Neural cell (in vitro differentiated cells): ENCODE data around the gene RMC1. TPM values are rescaled to one million over a fixed set of nuclear protein-coding genes. Genes with fewer than 3 reads are reported as not detected.

Experiments used
- H2AFZ ChIP-seq: fragments of 200-600, 300-800 bp; sonication (generic), shearing (Covaris generic); 2 replicates; pipeline ENCODE4 v1.6.0; 2014; ENCODE audit warnings: low read depth, mild to moderate bottlenecking, antibody characterized with exemption, low read length, moderate library complexity
- H3F3A ChIP-seq: fragments of 200-600 bp; shearing (Covaris generic); 2 replicates; pipeline ENCODE4 v1.6.1; 2016; ENCODE audit warnings: mild to moderate bottlenecking, moderate library complexity, mixed read lengths, antibody characterized with exemption, low read length; ENCODE audit not compliant: insufficient read depth, poor library complexity, severe bottlenecking
- H3K27ac ChIP-seq: fragments of 200-600, 300-800 bp; sonication (generic), shearing (Covaris generic); 2 replicates; pipeline ENCODE4 v1.5.1; 2014; ENCODE audit warnings: mild to moderate bottlenecking, low read length, moderate library complexity
- H3K27me3 ChIP-seq: fragments of 300-800, 200-600 bp; sonication (generic), shearing (Covaris generic); 2 replicates; pipeline ENCODE4 v1.6.0; 2014; ENCODE audit warnings: mild to moderate bottlenecking, low read depth, low read length, moderate library complexity; ENCODE audit not compliant: insufficient read depth
- H3K36me3 ChIP-seq: fragments of 300-800, 200-600 bp; sonication (generic), shearing (Covaris generic); 2 replicates; pipeline ENCODE4 v1.5.1; 2014; ENCODE audit warnings: mild to moderate bottlenecking, antibody characterized with exemption, low read length, moderate library complexity; ENCODE audit not compliant: insufficient read depth
- H3K4me2 ChIP-seq: fragments of 300-800, 200-600 bp; sonication (generic), shearing (Covaris generic); 2 replicates; pipeline ENCODE4 v1.6.0; 2014; ENCODE audit warnings: mild to moderate bottlenecking, low read length
- H3K4me3 ChIP-seq: fragments of 300-800, 200-600 bp; sonication (generic), shearing (Covaris generic); 2 replicates; pipeline ENCODE4 v1.5.1; 2014; ENCODE audit warnings: mild to moderate bottlenecking, low read length, moderate library complexity
- H3K79me2 ChIP-seq: fragments of 200-600 bp; shearing (Covaris generic); replicated peaks from 2 replicates; pipeline ENCODE4 v1.6.0; 2014; ENCODE audit warnings: mild to moderate bottlenecking, low read length, moderate library complexity; ENCODE audit not compliant: insufficient read depth
- H3K9ac ChIP-seq: fragments of 300-800, 200-600 bp; sonication (generic), shearing (Covaris generic); 2 replicates; pipeline ENCODE4 v1.6.1; 2016; ENCODE audit warnings: mild to moderate bottlenecking, low read length, mixed read lengths
- H3K9me2 ChIP-seq: fragments of 200-600 bp; shearing (Covaris generic); 2 replicates; pipeline ENCODE4 v1.6.1; 2016; ENCODE audit warnings: mild to moderate bottlenecking, low read length, mixed read lengths; ENCODE audit not compliant: insufficient read depth
- H3K9me3 ChIP-seq: fragments of 200-600, 300-800 bp; sonication (generic), shearing (Covaris generic); 2 replicates; pipeline ENCODE4 v1.6.1; 2016; ENCODE audit warnings: mild to moderate bottlenecking, mixed run types, low read length, moderate library complexity, mixed read lengths
- H4K20me1 ChIP-seq: fragments of 200-600 bp; shearing (Covaris generic); 2 replicates; pipeline ENCODE4 v1.6.1; 2016; ENCODE audit warnings: mild to moderate bottlenecking, mixed run types; ENCODE audit not compliant: insufficient read depth
- EP300 ChIP-seq: fragments of 450-650 bp; conservative IDR thresholded peaks from 2 replicates; pipeline ENCODE4 v1.6.1; 2014; ENCODE audit warnings: antibody characterized with exemption, mild to moderate bottlenecking, moderate library complexity; ENCODE audit not compliant: poor library complexity, severe bottlenecking
- EZH2 ChIP-seq: fragments of 200-600, 300-800 bp; shearing (Covaris generic), sonication (generic); IDR thresholded peaks from 2 replicates; pipeline ENCODE4 v1.6.1; 2014; ENCODE audit warnings: antibody characterized with exemption, low read length, borderline replicate concordance, mild to moderate bottlenecking; ENCODE audit not compliant: insufficient read depth, poor library complexity, severe bottlenecking
- MXI1 ChIP-seq: fragments of 450-650 bp; conservative IDR thresholded peaks from 2 replicates; pipeline ENCODE4 v1.6.1; 2014; ENCODE audit warnings: antibody characterized with exemption, mild to moderate bottlenecking; ENCODE audit not compliant: poor library complexity, severe bottlenecking
- POLR2AphosphoS5 ChIP-seq: IDR thresholded peaks from 2 replicates; pipeline ENCODE4 v1.6.1; 2012
- RAD21 ChIP-seq: fragments of 450-650 bp; conservative IDR thresholded peaks from 2 replicates; pipeline ENCODE4 v1.6.1; 2014; ENCODE audit warnings: antibody characterized with exemption, mild to moderate bottlenecking, moderate library complexity
- SMC3 ChIP-seq: fragments of 450-650 bp; conservative IDR thresholded peaks from 2 replicates; pipeline ENCODE4 v1.6.1; 2014; ENCODE audit warnings: antibody characterized with exemption, mild to moderate bottlenecking, moderate library complexity; ENCODE audit not compliant: poor library complexity
- TAF1 ChIP-seq: IDR thresholded peaks from 2 replicates; pipeline ENCODE4 v1.6.1; 2012; ENCODE audit warnings: low read depth
- polyA plus RNA-seq: library from polyadenylated mRNA; depleted of rRNA; stranded (reverse); fragments of >200 nt; gene quantifications from 2 replicates; pipeline ENCODE4 v1.2.3, GENCODE V29; 2014
- TF ChIP-seq, protein P1 (sequence below): fragments of 450-650 bp; IDR thresholded peaks from 2 replicates; pipeline ENCODE4 v1.5.1; 2014; ENCODE audit warnings: antibody characterized with exemption, mild to moderate bottlenecking, moderate library complexity; ENCODE audit not compliant: poor library complexity, severe bottlenecking
- TF ChIP-seq, protein P2 (sequence below): IDR thresholded peaks from 2 replicates; pipeline ENCODE4 v1.6.1; 2012; ENCODE audit warnings: borderline replicate concordance

Gene RMC1
- polyA plus RNA-seq, 1 donor from 2014 or later = 42.2 TPM

DNA sequence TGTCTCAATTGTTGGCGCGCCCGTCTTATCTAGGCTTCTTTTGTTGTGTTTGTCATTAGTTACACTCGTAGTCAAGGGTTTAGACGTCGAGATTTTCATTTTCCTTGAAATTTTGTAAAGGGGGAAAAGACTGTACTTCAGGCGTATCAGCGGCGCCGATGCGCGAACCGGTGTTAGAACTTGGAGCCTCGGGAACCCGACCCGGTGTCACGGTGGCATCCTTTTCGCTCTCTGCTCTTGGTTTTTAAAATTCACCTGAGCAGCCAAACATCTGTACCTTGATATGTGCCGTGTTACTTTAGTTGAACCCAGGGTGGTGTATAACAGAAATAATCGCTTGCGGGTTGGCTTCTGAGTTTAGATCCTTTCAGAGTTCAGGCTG, 643 bp downstream of the RMC1 start:
- H2AFZ ChIP-seq = peak overlapping the region; percentile 73
- no peaks in the 10 kb centered on the region for H3K9me2 ChIP-seq
- H3K9me3 ChIP-seq = no peaks in the 10 kb centered on the region
- peak overlapping the region; percentile 94 for H3K4me3 ChIP-seq
- peak overlapping the region; percentile 68 for H3K9ac ChIP-seq
- peak overlapping the region; percentile 68 for H3K4me2 ChIP-seq
- no peaks in the 10 kb centered on the region for H4K20me1 ChIP-seq
- H3K27ac ChIP-seq = no peak overlapping the region
- H3K36me3 ChIP-seq = no peaks in the 10 kb centered on the region
- no peaks in the 10 kb centered on the region for H3F3A ChIP-seq
- TF ChIP-seq MXI1 = no peak
- no peak for TF ChIP-seq TAF1
- H3K79me2 ChIP-seq = no peaks in the 10 kb centered on the region
- no peaks in the 10 kb centered on the region for H3K27me3 ChIP-seq

DNA sequence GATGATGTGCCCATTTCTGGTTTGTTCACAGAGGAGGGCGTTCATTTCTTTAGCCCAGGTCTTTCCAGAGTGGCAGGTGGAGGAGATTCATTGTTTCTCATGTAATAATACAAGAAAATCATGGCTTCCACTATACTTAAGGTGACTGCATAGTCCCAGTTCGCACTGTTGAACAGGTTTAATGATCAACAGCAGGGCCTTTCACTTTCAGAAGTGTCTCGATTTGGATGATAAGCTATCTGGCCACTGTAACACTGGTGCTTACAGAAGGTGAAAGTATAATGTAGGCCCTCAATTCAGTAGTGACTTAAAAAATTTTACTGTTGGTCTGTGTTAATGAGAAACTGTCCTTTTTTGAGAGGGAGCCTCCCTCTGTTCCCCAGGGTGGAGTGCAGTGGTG, 1.4 kb downstream of the RMC1 start:
- Histone ChIP-seq H3K4me3 (peak overlapping the region; percentile 94), H3K27ac (no peak overlapping the region), H2AFZ (no peak overlapping the region), H3K9me2 (no peaks in the 10 kb centered on the region), H3K9me3 (no peaks in the 10 kb centered on the region), H3K79me2 (no peaks in the 10 kb centered on the region), H3K36me3 (no peaks in the 10 kb centered on the region), H3K27me3 (no peaks in the 10 kb centered on the region), H3F3A (no peaks in the 10 kb centered on the region), H3K9ac (no peak overlapping the region), H4K20me1 (no peaks in the 10 kb centered on the region), H3K4me2 (peak overlapping the region; percentile 68)
- no peak for TF ChIP-seq EZH2
- TF ChIP-seq, protein P1, sequence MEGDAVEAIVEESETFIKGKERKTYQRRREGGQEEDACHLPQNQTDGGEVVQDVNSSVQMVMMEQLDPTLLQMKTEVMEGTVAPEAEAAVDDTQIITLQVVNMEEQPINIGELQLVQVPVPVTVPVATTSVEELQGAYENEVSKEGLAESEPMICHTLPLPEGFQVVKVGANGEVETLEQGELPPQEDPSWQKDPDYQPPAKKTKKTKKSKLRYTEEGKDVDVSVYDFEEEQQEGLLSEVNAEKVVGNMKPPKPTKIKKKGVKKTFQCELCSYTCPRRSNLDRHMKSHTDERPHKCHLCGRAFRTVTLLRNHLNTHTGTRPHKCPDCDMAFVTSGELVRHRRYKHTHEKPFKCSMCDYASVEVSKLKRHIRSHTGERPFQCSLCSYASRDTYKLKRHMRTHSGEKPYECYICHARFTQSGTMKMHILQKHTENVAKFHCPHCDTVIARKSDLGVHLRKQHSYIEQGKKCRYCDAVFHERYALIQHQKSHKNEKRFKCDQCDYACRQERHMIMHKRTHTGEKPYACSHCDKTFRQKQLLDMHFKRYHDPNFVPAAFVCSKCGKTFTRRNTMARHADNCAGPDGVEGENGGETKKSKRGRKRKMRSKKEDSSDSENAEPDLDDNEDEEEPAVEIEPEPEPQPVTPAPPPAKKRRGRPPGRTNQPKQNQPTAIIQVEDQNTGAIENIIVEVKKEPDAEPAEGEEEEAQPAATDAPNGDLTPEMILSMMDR = no peak
- TF ChIP-seq POLR2AphosphoS5 = no peak
- TF ChIP-seq TAF1 = no peak
- no peak for TF ChIP-seq RAD21
- TF ChIP-seq, protein P2, sequence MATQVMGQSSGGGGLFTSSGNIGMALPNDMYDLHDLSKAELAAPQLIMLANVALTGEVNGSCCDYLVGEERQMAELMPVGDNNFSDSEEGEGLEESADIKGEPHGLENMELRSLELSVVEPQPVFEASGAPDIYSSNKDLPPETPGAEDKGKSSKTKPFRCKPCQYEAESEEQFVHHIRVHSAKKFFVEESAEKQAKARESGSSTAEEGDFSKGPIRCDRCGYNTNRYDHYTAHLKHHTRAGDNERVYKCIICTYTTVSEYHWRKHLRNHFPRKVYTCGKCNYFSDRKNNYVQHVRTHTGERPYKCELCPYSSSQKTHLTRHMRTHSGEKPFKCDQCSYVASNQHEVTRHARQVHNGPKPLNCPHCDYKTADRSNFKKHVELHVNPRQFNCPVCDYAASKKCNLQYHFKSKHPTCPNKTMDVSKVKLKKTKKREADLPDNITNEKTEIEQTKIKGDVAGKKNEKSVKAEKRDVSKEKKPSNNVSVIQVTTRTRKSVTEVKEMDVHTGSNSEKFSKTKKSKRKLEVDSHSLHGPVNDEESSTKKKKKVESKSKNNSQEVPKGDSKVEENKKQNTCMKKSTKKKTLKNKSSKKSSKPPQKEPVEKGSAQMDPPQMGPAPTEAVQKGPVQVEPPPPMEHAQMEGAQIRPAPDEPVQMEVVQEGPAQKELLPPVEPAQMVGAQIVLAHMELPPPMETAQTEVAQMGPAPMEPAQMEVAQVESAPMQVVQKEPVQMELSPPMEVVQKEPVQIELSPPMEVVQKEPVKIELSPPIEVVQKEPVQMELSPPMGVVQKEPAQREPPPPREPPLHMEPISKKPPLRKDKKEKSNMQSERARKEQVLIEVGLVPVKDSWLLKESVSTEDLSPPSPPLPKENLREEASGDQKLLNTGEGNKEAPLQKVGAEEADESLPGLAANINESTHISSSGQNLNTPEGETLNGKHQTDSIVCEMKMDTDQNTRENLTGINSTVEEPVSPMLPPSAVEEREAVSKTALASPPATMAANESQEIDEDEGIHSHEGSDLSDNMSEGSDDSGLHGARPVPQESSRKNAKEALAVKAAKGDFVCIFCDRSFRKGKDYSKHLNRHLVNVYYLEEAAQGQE = no peak
- no peak for TF ChIP-seq EP300
- no peak for TF ChIP-seq SMC3
- no peak for TF ChIP-seq MXI1

DNA sequence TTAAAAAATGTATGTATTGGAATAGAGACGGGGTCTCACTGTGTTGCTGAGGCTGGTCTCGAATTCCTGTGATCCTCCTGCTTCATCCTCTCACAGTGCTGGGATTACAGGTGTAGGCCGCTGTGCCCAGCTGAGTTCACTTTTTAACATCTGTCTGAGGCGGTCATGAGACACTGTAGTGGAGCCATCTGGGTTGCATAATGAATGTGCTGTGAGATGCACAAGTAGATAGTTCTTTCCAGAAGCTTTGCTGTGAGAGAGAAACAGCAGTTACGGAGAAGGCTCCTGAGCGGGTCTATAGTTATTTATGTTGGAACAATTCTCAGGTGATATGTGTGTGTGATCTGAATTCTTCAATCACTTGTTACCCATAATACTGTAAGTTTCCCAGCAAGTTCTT, 3.1 kb downstream of the RMC1 start:
- Histone ChIP-seq H3F3A (no peaks in the 10 kb centered on the region), H3K27me3 (no peaks in the 10 kb centered on the region), H3K27ac (no peak overlapping the region), H3K36me3 (no peaks in the 10 kb centered on the region), H3K9ac (no peak overlapping the region), H2AFZ (no peak overlapping the region), H3K4me2 (no peak overlapping the region), H4K20me1 (no peaks in the 10 kb centered on the region), H3K9me2 (no peaks in the 10 kb centered on the region), H3K9me3 (no peaks in the 10 kb centered on the region), H3K79me2 (no peaks in the 10 kb centered on the region), H3K4me3 (no peak overlapping the region)
- TF ChIP-seq RAD21 (no peak), SMC3 (no peak), TAF1 (no peak), POLR2AphosphoS5 (no peak), EP300 (no peak), EZH2 (no peak), MXI1 (no peak)
- TF ChIP-seq, protein P2 = no peak
- TF ChIP-seq, protein P1 = no peak
